DND-41 (cell line): ENCODE measurements around the gene MRAP.

Experiments used
- ATAC-seq: fragments of 200-7000 bp; cut with Tn5 transposase; 3 replicates; pipeline ENCODE4 v1.9.1; 2021; ENCODE audit warnings: low read depth; ENCODE audit not compliant: insufficient read depth
- DNase-seq: peaks from one replicate; pipeline ENCODE4 v3.0.0-alpha.2; 2020
- H2AFZ ChIP-seq: 2 replicates; pipeline ENCODE4 v1.6.0; 2012; ENCODE audit warnings: low read depth, low read length
- H3K27ac ChIP-seq: 2 replicates; pipeline ENCODE4 v1.5.1; 2012; ENCODE audit warnings: low read length, inconsistent platforms
- H3K27me3 ChIP-seq: fragments of 200-600 bp; sonication (generic); 2 replicates; pipeline ENCODE4 v1.6.0; 2012; ENCODE audit warnings: low read length, mild to moderate bottlenecking, inconsistent platforms; ENCODE audit not compliant: insufficient read depth, poor library complexity
- H3K36me3 ChIP-seq: 2 replicates; pipeline ENCODE4 v1.5.1; 2012; ENCODE audit warnings: low read length, inconsistent platforms; ENCODE audit not compliant: insufficient read depth
- H3K4me1 ChIP-seq: 2 replicates; pipeline ENCODE4 v1.5.1; 2012; ENCODE audit warnings: mild to moderate bottlenecking, low read length; ENCODE audit not compliant: insufficient read depth
- H3K4me2 ChIP-seq: 2 replicates; pipeline ENCODE4 v1.6.0; 2012; ENCODE audit warnings: mild to moderate bottlenecking, moderate library complexity, low read length, inconsistent platforms; ENCODE audit not compliant: insufficient read depth
- H3K4me3 ChIP-seq, 2 experiments: fragments of 200-600 bp in 1 of 2; shearing (Covaris generic) in 1 of 2; 2 replicates each; pipeline ENCODE4 v1.5.1; 2012 to 2016; ENCODE audit warnings: inconsistent platforms in 2 of 2, low read length in 2 of 2, mild to moderate bottlenecking in 2 of 2, low read depth in 1 of 2, moderate library complexity in 1 of 2
- H3K79me2 ChIP-seq: 2 replicates; pipeline ENCODE4 v1.6.0; 2012; ENCODE audit warnings: low read length, inconsistent platforms; ENCODE audit not compliant: insufficient read depth
- H3K9ac ChIP-seq: 2 replicates; pipeline ENCODE4 v1.6.0; 2012; ENCODE audit warnings: low read depth, mild to moderate bottlenecking, inconsistent platforms, low read length, moderate library complexity
- H3K9me3 ChIP-seq: 2 replicates; pipeline ENCODE4 v1.5.1; 2012; ENCODE audit warnings: low read length, moderate library complexity, mild to moderate bottlenecking, inconsistent platforms; ENCODE audit not compliant: insufficient read depth, severe bottlenecking
- H4K20me1 ChIP-seq: 2 replicates; pipeline ENCODE4 v1.6.0; 2012; ENCODE audit warnings: low read length; ENCODE audit not compliant: insufficient read depth
- CTCF ChIP-seq: IDR thresholded peaks from 2 replicates; pipeline ENCODE4 v1.5.1; 2012; ENCODE audit warnings: borderline replicate concordance, low read length, moderate library complexity, mild to moderate bottlenecking; ENCODE audit not compliant: poor library complexity, severe bottlenecking; ENCODE audit errors: extremely low read depth
- EZH2 ChIP-seq: IDR thresholded peaks from 3 replicates; pipeline ENCODE4 v1.6.1; 2012; ENCODE audit warnings: borderline replicate concordance, low read depth, mild to moderate bottlenecking, moderate library complexity, low read length, inconsistent platforms; ENCODE audit not compliant: severe bottlenecking

Gene MRAP

GRCh38 chr21:32360401-32360975 is 61.8 kb downstream of the MRAP start:
- TF ChIP-seq CTCF (no peak), EZH2 (no peak)
- no peak overlapping the region for H3K4me3 ChIP-seq
- ATAC-seq, result no peak
- no peaks in the 10 kb centered on the region for H3K79me2 ChIP-seq
- no peak overlapping the region for H3K4me2 ChIP-seq
- no peaks in the 10 kb centered on the region for H3K27me3 ChIP-seq
- no peak overlapping the region for H2AFZ ChIP-seq
- H3K9ac ChIP-seq, result no peak overlapping the region
- H3K9me3 ChIP-seq, result no peaks in the 10 kb centered on the region
- DNase-seq, result no peak
- no peaks in the 10 kb centered on the region for H3K4me1 ChIP-seq
- peaks cover 96% of the 10 kb centered on the region for H3K36me3 ChIP-seq
- H4K20me1 ChIP-seq, result no peaks in the 10 kb centered on the region
- no peak overlapping the region for H3K27ac ChIP-seq
